Dermis microvascular lymphatic vessel endothelial cell (primary cell): ENCODE results near the gene TIE1. TPM values are rescaled to one million over a fixed set of nuclear protein-coding genes. Genes with fewer than 3 reads are reported as not detected.

Source experiments
- DNase-seq, 2 donors: peaks; one replicate each; pipeline versions ENCODE4 v3.0.0 to v3.0.0-alpha.2; 2010; ENCODE audit warnings: low read depth in 2 of 2
- total RNA-seq: library from RNA; depleted of rRNA; stranded (reverse); fragments of >200 nt; gene quantifications from 2 replicates; pipeline ENCODE4 v1.2.1, GENCODE V29; 2014

TIE1 gene
- 667 and 1,206 TPM in 2 replicates for total RNA-seq

GRCh38 chr1:43300378-43301094 is at the start of gene TIE1:
Gene TIE1 (plus strand): TSS chr1:43300982. CDS start chr1:43301072, 90 bp downstream.
- peak; percentile 85 to 90 for DNase-seq

DNA sequence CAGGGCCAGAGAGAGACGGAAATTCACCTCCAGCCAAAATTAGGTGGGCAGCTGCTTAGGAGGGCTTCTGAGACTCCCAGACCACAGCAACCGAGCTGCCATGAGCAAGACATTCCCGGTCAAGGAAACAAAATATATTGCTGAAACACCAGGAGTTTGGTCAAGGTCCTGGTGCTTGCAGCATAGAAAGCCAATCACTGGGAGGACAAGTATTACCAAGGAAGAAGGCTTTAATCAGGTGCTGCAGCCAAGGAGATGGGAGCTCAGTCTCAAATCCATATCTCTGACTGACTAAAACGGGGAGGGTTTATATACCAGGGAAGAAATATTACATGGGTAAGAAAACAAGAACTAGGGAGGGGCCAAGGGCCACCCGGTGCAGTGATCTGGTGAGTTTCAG is 49.8 kb upstream of the TIE1 start:
- no peak for DNase-seq

- DNase-seq: no peak
Measured at GRCh38 chr1:43252225-43252624, 48.6 kb upstream of the TIE1 start.

GRCh38 chr1:43253173-43253572 is 47.6 kb upstream of the TIE1 start:
- no peak for DNase-seq

GRCh38 chr1:43253876-43254275 is 46.9 kb upstream of the TIE1 start:
- DNase-seq: no peak

DNA sequence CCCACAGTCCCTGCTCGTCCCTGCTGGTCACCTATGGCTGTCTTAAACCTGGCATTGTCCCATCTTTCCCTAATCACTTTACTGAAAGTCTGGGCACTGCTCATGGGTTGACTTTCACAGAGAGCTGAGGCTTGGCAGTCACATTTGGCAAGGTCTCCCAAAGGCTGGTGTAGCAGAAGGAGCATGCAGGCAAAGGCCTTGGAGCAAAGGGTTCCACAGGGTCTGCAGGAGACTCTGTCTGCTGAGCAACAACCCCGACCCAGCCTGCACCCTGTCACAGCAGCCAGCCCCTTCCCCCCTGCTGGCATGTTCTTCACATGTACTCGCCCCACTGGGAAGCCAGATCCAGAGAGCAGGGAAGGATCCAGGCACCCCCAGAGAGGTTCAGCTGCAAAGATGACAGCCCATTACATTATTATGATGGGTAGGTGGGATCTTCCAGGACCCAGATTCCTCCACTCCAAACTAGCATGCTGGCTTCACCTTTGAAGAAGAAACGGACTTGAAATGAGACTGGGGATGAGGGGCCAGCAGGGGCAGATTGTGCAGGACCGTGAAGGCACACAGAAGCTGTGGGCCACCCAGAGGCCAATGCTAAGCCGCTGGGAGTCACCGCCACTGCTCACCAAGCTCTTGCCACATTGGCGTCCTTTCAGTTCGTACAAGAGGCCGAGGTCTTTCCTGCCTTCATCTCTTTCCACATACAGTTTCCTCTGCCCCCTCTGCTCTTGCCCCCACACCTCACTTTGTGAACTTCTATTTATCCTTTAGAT is 45.2 kb upstream of the TIE1 start:
- DNase-seq: no peak

DNA sequence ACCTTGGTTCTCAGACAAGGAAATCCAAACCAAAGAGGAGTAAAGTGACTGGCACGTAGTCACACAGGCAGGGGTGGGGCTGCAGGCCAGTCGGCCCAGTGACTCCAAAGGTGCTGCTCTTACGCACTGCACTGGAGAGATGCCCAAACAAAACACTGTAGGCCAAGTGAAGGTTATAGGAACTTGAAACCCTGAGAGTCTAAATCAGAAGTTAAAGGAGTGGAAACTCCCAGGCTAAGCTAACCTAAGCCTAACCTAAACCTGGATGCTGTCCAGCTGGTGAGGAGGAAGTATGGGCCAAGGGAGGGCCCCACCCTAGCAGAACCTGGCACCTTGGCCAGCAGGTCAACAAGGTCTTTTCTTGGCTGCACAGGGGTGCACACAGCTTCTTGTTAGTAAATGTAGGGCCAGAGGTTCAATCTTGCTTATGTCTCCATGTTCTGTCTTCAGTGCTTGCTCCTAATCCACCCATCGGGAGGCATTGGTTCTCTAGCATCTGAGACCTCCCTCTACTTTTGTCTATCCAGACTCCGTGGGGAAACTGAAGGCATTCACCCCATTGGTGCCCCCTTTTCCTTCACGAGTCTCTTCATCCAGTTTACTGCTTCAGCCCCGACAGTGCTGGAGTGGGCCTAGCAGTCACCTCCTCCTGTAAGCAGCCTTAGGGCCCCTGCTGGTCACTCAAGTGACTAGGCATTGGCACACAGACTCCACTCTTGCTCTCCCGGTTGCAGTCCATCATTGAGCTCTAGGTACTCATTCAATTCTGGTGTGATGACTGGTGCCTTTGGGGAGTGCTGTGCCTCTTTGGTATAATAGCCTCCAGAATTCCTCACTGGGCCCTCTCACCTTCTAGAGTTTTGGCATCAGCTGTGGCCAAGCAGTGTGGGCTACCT is 43.9 kb upstream of the TIE1 start:
- DNase-seq: no peak

- DNase-seq: no peak
Measured at GRCh38 chr1:43258370-43258769, 42.4 kb upstream of the TIE1 start.

DNA sequence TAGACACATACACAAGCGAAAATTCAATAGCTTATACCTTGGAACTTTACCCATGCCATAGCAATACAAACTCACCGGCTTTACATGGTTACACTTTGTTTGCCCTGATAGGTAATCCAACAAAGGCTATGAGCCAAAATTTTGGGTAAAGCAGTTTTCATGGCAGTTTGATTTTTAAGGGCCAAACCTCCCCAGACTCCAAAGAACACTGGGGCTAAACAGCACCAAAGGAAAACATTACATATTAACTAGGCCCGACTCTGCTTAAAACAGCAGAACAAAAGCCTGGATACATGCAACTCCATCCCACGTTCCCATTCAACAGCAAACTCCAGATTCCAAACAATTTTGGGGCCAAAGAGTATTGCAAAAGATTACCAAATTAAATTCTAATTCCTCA is 35.4 kb upstream of the TIE1 start:
- DNase-seq: no peak

DNA sequence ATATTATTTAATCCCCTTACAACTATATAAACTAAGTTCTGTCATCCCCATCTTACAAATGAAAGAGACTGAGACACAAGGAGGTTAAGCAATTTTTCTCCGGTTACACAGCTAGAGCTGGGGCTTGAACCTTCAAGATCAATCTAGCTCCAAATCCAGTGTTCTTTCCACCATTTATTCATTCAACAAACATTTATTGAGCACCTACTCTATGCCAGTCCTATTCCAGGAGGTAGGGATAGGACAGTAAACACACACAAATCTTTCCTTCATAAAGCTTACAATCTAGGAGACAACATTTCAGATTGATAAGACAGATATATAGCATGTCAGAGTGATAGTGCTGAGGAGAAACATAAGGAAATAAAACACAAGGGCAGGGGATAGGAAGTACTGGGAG is 33.9 kb upstream of the TIE1 start:
- no peak for DNase-seq

GRCh38 chr1:43267291-43267805 is 33.4 kb upstream of the TIE1 start:
- DNase-seq: no peak

DNA sequence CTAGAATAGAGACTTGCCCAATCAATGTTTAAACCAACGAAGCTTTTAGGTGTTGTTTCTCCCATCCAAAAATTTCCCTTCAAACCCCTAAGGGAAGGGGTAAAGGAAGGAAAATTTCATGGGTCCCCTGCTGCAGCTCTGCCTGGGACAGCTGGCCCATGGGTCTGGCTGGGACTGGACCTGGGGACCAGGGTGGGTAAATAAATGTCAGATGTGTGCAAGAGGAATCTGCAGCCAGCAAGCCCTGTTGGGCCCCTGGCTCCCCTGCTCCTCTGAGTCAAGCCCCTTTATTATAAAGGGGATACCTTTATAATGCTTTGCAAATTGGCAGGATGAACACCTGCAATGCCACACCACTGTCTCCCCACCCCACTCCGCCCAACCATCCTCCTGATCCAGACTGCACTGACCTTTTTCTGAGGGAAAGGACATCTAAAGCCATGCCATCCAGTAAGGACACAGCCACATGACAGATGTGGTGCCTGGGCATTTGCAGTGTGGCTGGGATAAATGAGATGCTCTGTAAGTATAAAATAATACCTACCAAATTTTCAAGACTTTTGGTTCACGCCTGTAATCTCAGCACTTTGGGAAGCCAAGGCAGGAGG is 32.9 kb upstream of the TIE1 start:
- no peak for DNase-seq

- DNase-seq: no peak
Measured at GRCh38 chr1:43269627-43270375, 31.0 kb upstream of the TIE1 start, which contains the start of gene TMEM125. Gene TMEM125 (plus strand): TSS chr1:43269983. CDS start chr1:43272723, 2,740 bp downstream.

GRCh38 chr1:43270421-43271095 is 30.2 kb upstream of the TIE1 start:
- DNase-seq: no peak

- no peak for DNase-seq
Measured at GRCh38 chr1:43271186-43272118, 29.3 kb upstream of the TIE1 start.

- no peak for DNase-seq
Measured at GRCh38 chr1:43272161-43272560, 28.6 kb upstream of the TIE1 start.

- no peak for DNase-seq
Measured at GRCh38 chr1:43272576-43273571, 27.9 kb upstream of the TIE1 start.

DNA sequence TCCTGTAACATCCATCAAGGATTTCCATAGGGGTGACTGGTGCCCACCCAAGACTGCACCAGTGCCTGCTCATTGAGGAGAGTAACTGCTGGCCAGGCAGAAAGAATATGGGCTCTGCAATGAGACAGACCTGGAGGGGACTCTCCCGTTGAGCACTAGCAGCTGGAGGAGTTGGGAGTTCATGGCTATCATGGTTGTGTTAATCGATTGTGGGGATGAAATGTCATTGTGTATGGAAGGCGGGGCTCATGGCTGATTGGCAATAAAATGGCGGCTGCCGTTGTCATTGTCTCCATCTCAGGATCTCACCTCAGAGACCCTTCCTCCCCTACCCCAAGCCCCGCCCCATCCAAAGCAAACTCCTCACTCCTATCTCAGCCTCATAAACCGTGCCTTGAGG is 27.1 kb upstream of the TIE1 start:
- no peak for DNase-seq
